GM21825 (cell line): ENCODE measurements around the gene KLF13.
A peak's percentile ranks its signal among the peaks of the same experiment; 100 is the strongest.

Experiments used
- ATAC-seq: cut with Tn5 transposase; IDR thresholded peaks from one replicate; pipeline ENCODE4 v1.9.1; 2021; ENCODE audit warnings: mild to moderate bottlenecking, moderate library complexity; ENCODE audit not compliant: unreplicated experiment

Gene KLF13

DNA sequence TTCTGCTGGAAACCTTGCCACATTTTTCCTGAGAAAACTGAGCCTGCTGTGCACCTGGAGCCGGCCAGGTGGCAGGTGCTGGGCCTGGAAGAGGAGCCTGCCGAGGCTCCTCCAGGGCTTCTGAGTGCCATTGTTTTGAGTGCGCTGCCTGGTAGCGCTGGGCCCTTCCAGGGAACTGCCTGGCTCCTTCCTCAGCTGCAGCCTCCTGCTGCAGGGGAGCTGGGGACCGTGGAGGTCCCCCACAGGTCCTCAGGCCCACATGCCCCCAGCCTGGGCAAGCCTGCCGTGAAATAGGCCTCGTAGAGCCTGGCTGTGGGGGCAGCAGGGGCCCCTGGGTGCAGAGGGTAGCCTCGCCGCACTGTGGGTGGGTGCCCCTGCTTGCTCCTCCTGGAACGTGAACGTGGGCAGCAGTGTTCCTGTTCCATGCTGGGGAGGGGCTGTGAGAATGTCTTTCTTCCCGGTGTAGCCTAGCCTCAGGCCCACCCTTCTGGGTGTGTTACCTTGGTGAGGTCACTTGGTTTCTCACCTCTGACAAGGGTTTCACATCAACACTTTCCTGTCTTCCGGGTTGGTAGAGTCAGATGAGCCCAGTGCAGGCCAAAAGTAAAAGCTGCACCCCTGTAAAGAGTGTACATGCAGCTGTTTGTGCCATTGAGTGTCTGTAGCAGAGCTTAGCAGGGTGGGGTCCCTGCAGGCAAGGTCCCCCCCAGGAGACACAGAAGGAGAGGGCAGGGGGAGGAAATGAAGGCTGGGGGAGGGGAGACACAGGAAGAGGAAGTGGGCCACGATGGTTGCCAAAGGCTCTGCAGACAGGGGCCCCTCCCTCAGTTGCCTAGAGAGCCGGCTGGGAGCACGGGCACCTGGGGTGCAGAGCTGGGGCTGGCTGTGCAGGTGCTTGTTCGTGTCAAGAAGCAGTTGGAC lies 34.5 kb downstream of the KLF13 start:
- ATAC-seq: peak; percentile 62

DNA sequence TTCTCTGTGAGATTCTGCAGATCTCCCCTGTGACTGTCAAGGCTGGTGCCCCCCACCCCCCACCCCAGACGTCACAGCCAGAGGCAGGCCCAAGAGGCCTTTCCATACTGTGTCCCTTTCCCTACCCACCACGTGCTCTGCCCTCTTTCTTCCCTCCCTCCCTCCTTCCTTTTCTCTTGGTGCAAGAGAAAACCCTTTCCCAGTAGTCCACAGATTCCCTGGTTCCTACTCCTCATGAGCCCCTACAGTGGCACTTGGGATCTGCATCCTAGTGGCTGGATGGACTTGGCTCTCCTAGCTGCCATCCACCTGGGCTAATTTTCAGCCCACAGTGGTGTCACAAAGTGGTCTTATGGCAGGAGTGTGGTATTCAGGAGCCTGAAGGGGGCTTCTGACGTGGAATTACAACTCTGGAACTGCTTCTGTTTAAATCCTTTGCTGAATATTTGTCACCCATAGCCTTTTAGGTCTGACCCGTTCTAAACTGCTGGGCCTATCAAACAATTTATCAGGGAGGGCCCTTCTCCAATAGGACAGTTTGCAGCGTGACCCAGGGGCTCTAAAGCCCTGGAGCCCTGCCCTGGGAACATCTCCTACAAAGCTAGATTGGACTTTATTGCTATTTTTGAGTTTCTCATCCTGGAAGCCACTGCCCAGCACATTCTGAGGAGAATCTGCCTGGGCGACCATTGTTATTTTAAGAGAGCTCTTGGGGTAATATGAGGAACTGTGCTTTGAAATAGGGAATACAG lies 35.3 kb downstream of the KLF13 start:
- no peak for ATAC-seq

DNA sequence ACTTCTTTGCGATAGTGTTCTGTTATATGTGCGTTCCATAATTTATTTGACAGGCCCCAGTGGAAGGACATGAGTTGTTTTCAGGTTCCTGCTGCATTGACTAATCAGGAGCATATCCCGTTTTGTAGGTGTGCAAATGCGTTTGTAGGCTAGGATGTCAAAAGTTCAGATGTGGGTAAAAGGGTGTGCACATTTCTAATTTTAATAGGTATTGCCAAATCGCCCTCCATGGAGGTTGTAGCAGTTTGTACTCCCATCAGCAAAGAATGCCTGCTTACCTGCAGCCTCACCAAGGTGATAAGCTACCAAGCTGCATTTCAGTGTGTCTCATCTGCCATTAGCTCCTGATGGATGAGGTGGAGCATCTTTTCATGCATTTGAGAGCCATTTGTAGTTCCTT lies 36.3 kb downstream of the KLF13 start:
- no peak for ATAC-seq

DNA sequence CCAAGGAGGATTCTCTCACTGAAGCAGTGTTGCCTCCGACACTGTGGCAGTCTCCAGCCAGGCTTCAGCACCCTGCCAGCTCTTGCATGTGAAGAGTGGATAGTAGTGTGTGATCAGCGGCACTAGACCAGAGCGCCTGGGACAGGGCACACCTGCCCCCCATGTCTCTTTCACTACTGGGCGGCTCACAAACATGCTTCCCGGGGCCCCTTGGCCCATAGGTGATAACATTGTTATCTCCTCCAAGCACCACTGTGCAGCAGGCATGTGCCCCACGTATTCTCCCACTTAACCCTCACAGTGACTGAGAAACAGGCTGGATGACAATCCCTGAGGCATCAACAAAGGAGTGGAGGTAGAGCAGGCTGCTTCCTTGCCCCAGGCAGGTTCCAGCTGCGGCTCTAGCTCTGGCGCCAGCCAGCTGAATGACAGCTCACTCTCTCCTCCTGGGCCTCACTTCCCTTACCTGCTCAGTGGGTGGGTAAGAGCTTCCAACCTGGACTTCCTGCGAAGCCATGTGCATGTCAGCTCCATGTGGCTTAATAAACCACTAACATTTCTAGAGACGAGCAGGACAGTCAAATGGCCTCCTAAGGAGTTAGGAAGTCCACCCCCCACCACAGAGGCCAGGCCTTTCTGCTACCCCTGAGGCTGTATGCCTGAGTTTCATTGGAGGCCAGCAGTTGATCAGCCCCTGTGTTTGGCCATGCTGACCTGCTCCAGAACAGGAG lies 37.8 kb downstream of the KLF13 start:
- no peak for ATAC-seq

DNA sequence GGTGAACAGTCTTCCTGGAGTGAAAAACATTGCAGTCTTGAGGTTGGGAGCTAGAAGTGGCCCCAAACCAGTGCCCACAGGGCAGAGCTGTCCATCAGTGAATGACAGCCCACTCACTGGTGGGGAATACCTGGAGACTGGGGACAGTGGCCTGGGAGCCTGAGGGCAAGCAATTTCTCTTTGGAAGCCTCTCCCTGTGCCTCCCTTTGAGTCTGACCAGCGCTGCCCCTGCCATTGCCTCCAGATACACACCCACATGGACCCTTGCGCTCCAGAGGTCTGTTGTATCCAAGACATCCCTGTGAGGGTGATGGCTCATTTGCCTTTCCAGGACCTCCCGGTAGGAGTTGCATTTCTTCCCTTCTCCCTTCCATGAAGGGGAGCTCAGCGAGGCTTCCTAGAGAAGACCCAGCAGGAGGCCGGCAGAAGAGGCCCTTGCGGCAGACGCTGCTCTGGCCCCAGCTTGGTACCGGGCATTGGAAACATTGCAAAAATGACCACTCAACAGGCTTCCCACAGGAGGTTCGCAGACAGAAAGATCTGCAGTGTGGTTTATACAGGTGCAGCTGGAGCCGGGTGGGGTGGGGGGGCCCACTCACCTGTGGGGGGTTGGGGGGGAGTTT lies 38.5 kb downstream of the KLF13 start:
- ATAC-seq: no peak

DNA sequence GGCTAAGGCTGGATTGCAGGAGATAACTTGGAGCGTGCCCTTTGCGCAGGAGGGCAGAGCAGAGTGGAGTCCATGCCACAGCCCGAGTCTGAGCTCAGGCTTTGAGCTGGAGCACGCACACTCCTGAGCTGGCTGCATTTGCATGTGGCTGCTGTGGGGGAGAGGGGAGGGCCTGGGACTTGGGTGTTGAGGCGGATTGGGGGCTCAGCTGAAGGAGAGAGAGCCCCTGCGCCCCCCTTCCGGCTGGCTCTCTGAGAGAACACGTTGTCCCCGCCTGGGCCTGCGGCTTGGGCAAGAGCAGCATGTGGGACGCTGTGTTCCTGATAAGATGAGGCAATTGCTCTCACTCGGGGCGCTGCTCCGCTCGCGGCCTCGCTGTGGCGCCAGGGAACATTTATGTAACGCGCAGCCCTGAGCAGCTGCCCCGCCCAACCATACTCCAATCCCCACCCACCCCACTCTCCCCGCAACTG lies 39.1 kb downstream of the KLF13 start:
- peak; percentile 51 for ATAC-seq

DNA sequence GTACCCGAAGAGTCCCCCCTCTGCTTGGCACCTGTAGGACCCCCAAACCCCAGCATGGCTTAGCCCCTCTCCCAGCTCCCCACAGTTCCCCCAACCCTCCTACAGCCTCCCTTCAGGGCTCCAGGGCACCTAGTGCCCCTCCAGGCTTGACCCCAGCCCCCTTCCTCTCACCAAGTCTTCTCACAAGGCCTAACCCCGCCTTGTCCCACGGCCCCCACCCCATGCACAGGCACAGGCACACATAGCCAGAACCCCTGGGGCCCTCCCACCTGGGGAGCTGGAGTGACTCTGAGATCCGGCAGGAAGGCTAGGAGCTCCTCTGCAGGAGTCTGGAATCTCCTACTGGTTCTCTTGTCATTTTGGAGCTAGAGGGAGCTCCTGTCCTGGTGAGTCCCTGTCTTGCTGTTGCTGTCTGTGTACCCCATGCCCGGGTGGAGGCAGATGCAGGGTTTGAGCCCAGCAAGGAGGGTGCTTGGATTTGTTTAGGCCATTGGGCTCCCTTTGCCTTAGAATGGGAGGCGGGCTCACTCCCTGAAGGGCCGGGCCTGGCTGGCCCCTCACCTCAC lies 39.6 kb downstream of the KLF13 start:
- ATAC-seq: no peak

DNA sequence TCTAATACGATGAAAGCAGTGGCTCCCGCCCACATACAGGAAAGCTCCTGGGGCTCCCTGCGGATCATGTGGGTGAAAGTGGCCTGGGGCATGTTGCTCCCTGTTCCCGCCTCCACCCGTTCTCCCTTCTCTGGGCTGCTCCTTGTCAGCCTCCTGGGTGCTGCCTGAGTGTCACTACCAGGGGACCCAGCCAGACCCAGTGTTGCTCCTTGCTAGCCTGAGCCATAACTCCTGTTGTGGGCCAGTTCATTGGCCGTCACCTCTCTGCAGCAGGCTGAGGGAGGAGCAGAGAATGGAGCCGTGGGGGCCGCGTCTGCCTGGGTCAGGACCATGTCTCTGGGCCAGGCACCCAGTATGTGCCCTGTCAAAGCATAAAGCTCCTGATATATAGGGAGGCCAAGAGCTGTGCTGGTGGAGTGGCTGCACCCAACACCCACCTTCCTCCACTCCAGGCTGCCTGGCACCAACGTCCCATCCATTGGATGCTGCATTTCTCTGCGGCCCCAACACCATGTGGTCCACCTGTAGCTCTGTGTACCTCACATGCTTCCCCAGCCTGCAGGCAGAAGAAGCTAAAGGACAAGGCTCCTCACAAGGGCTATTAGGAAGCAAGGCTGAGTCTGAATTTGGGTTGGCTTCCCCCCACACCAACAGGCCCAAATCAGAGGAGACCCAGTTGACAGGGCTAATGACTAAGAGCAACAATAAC lies 40.5 kb downstream of the KLF13 start:
- no peak for ATAC-seq

DNA sequence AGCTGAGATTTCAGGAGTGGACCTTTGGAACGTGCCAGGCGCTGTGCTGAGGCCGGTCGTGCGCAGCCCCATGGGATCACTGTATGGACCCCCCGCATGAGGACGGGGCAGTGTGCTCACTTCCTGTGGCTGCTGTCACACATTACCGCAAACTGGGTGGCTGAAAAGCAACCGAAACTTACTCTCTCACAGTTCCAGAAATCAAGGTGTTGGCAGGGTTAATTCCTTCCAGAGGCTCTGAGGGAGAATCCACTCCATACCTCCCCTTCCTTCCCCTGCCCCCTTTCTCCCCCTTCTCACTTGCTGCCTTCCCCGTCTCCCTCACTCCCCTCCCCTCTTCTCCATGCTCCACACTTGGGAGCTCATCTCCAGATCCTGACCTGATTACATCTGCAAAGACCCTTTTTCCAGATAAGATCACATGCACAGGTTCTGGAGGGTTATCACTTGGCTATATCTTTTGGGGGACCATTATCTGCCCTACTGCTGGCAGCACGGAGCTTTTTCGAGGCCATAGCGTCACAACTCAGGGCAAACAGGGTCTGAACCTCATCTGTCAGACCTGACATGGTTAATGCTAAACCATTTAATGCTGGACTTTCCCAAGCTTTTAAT lies 41.2 kb downstream of the KLF13 start:
- ATAC-seq: no peak

DNA sequence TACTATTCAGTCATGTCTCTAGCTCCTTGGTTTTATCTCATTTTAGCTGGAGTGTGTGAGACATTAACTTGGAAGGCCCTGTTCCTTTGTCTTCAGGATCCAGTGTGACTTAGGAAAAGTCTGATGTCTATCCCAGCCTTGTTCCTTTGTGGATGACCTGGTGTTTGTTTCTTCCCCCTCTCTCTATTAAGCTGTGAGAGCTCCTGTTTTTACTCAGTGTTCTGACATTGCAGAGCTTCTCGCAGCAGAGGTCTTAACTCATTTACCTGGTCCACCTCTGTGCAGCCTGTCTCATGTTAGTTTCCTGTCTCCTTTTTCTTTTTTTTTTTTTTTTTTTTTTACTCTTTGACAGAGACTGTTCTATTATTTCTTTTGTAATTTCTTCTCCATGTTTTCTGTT lies 43.1 kb downstream of the KLF13 start:
- no peak for ATAC-seq

DNA sequence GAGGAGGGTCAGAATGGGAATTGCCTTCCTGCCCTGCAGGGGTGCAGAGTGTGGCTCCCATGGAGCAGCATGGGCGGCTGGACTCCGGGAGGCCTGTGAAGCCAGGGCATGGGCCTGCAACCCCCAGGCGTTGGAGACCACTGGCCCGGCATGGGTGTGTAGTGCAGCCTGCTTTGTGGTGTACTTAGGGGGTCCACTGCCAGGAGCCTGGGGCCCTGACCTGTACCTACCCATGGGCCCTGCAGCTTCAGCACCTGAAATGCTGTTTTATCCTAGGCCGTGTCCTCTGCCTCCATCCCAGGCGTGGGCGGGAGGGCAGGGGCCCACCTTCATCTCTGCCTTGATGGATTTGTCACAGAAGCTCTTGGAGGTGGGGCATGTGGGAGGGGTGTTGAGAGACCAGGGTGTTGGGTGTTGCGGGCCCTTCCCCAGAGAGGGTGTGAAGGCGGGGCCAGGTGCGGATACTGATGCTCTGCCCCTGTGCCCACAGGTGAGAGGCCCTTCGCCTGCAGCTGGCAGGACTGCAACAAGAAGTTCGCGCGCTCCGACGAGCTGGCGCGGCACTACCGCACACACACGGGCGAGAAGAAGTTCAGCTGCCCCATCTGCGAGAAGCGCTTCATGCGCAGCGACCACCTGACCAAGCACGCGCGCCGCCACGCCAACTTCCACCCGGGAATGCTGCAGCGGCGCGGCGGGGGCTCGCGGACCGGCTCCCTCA lies 45.0 kb downstream of the KLF13 start:
- ATAC-seq: no peak

DNA sequence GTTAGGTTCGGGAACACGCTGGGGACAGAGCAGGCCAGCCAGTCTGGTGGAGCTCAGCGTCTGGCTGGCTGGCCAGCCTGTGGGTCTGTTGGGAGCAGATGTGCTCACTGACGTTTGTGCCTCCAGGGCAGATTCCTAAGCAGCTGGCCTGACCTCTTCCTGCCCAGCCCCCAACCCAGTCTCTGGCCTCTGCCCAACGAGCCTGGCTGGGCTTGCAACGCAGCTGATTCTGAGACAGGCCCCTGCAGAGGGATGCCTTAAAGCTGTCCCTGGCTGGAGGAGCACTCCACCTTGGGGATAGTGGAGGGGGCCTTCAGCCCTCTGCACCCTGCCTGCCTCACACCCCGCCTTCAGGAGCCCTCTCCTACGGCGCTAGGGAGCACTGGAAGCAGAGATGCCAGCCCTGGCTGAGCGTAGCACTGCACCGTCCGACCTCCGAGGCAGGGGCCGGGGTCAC lies 46.0 kb downstream of the KLF13 start:
- ATAC-seq: no peak

DNA sequence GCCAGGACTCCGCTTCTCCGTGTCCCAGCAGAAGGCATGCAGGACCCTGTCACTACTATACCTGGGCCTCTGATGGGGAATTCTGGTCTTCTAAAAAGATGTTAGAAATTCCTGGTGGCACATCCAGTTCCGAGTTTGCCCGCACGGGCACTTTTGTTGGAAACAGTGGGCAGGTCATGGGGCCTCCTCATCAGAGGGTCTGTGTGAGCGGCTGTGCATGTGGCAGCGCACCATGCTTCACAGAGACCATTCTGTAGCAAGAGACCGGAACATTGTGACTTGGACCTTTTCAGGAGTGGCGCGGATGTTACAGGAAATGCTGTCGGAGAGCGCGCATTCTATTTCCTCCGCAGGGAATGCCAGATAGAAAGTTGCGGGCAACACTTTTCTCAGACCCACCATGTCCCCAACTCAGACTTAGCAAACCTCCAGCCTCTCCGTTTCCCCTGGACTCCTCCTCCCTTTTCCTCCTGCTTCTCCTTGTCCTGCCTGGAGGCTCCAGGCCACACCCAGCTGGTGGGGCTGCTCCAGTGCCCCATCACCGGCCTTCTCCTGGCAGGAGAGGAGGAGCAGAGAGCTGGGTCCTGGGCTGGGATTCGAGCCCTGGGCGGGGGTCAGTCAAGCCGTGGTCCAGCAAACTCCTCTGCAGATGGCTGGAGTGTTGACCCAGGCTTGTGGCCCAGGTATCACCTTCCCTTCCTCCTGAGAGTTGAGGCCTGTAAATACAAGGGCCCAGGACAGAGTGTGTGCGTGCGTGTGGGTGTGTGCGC lies 46.6 kb downstream of the KLF13 start:
- no peak for ATAC-seq

DNA sequence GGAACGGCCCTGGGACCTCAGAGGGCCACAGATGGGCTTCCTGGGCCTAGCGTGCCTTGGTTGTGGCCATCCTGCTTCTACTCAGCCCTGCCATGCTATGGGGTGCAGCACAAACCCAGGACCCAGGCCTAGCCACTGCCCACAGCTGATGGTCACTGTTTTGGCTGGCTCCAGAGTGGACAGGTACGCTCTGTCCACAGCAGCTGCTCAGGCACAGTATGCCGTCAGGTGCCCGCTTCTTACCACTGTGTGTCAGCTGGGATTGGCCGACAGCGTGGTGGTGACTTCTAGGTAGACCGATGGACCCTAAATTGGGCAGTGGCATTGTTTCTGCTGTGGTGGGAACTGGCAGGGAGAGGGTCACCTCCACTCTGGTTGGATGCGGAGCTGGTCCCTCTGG lies 47.3 kb downstream of the KLF13 start:
- ATAC-seq: no peak

DNA sequence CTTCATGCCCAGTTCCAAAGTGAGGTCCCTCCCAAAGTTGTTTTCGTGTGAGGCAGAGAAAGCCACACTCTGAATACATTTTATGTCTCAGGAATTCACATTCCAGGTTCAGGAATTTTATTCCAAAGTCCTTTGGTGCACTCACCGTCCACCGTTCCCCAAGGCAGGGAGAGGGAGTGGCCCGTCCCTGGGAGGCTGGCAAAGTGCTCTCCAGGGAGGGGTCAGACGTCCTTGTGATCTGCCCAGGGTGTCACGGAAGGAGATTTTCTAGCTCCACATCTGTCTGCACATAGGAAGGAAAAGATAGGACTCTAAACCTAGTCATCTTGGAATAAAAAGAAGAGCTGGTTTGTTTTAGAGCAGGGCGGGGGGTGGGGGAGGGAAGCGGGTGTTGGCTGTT lies 47.9 kb downstream of the KLF13 start:
- no peak for ATAC-seq

DNA sequence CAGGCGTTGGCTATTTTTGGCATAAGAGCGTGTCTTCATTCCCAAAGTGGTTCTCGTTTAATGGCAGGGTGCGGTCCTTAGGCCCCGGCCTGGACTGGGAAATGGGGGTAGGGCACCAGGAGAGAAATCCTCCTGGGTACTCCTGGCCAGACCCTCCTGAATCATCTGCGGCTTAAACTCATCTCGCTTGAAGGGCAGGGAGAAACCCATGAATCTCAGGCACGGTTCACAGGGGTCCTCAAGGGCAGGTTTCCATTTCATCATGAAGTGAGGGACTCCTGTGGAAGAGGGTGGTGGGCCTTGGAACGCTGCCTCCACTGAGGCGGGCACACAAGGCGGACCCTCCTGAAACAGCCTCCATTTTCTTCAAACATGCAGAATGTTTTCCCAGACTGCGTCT lies 48.4 kb downstream of the KLF13 start:
- ATAC-seq: no peak

DNA sequence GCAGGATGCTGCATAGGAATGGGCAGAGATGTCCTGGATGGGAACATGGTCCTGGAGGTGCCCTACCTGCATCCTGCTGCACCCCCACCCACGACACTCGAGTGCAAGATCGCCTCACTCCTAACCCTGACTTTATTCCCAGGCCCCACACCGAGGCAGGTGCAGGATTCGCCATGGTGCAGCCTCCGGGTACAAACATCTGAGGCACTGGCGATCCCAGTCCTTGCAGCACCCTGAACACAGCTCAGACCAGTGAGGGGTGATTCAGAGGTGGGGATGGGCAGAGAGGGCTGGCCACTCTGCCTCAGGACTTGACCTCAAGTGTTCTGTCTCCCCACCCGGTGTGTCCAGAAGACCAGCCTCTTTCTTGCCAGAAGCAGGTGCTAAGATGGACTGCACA lies 49.1 kb downstream of the KLF13 start:
- no peak for ATAC-seq

DNA sequence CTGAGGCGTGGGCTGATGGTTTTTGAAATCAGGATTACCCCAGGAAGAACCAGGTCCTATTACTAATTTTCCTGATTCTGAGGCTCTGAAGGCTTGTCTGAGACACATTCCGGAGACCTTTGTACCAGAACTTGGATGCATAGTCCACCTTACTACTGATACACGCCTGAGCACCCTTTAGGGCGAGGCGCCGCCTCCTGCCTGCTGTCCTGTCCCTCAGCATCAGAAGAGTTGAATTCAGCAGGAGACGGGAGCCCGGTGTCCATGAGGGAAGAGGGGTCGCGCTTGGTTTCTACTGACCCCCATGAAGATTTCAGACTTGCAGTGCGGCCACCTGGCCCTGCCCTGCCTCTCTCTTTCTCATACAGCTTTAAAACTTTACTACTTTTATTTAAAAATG lies 49.9 kb downstream of the KLF13 start:
- ATAC-seq: no peak
